DOHH2 (cell line): ENCODE results near the gene TMEM151B.

Experiments used
- CTCF ChIP-seq: fragments of 200-600 bp; sonication (generic); IDR thresholded peaks from one replicate; pipeline ENCODE4 v1.5.1; 2014; ENCODE audit warnings: antibody characterized with exemption, mild to moderate bottlenecking, low read depth, low read length; ENCODE audit not compliant: poor library complexity, severe bottlenecking
- EZH2phosphoT487 ChIP-seq: fragments of 200-600 bp; sonication (generic); IDR thresholded peaks from 2 replicates; pipeline ENCODE4 v1.6.1; 2017; ENCODE audit warnings: borderline replicate concordance, mild to moderate bottlenecking, antibody characterized with exemption, low read length, moderate library complexity, mixed read lengths

GRCh38 chr6:44260451-44261297, 9.6 kb upstream of the TMEM151B start:
- TF ChIP-seq CTCF (no peak), EZH2phosphoT487 (no peak)
